Gastroesophageal sphincter (tissue), 3 donors: ENCODE data around the gene KYAT1.

Experiments
- CTCF ChIP-seq, 4 experiments: fragments of 200-600 bp in 2 of 4; fragments of 450-650 bp in 2 of 4; sonication (generic) in 1 of 4; IDR thresholded peaks; one replicate each; pipeline ENCODE4 v1.5.1; 2017 to 2019; ENCODE audit warnings: antibody characterized with exemption in 4 of 4, mild to moderate bottlenecking in 2 of 4, moderate library complexity in 2 of 4
- EP300 ChIP-seq: sonication (generic); formaldehyde crosslinking; IDR thresholded peaks from one replicate; pipeline ENCODE4 v1.6.1; 2017; ENCODE audit warnings: antibody characterized with exemption, mild to moderate bottlenecking
- POLR2A ChIP-seq, 2 donors: fragments of 450-650 bp; IDR thresholded peaks; one replicate each; pipeline ENCODE4 v1.6.1; 2017; ENCODE audit warnings: antibody characterized with exemption in 2 of 2, mild to moderate bottlenecking in 2 of 2, moderate library complexity in 1 of 2

GRCh38 chr9:128928624-128929023 lies 46.9 kb upstream of the KYAT1 start:
- no peak for TF ChIP-seq CTCF (IDR thresholded peaks at IDR 0.05)
- no peak for TF ChIP-seq POLR2A (IDR thresholded peaks at IDR 0.05)
- no peak for TF ChIP-seq EP300
